HG03103 (cell line): ENCODE data around the gene CFAP100.
A peak's percentile ranks its signal among the peaks of the same experiment; 100 is the strongest.

ENCODE experiments used
- ATAC-seq: cut with Tn5 transposase; IDR thresholded peaks from one replicate; pipeline ENCODE4 v1.9.1; 2021; ENCODE audit warnings: low read depth; ENCODE audit not compliant: unreplicated experiment

Gene CFAP100

GRCh38 chr3:126475413-126476114 is 80.9 kb downstream of the CFAP100 start, which contains the start of gene ZXDC:
TSS of gene ZXDC (minus strand) at chr3:126475891. CDS start at chr3:126475865, 26 bp downstream.
- ATAC-seq = peak; percentile 72

DNA sequence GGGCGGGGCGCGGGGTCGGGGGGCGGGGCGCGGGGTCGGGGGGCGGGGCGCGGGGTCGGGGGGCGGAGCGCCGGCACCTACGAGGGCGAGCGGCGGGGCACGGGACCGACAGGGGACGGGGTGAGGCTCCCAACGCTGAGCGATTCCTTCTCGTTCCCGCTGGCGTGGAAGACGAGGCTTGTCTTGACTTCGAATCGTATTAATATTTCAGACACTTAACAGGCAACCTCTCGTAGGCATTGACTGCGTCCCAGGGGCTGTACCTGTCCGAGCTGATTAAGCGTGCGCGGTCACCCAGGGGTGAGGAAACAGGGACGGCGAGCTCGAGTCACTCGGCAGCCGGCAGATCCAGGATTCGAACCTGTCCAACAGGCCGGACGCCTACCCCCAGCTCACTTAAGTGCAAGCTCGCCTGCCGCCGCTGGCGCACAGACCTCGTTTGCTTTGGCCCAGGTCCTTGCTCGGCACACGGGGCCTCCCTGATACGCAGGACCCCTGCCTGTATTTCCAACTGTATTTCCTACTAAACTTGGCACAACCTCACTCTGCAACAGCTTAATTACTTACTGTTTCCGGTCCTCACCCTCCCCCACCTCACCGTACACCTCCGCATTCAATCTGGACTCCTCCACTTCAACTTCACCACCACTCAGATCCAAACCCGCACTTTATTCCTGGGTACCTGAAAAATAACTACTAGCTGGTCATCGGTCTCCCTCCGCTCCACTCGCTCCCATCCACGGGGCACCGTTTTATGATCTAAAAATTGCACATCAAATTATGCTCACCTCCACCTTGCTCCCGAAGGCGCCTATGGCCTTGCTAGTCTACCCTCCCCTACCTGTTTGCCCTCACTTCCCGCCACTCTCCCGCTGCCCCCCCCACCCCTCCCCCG is 81.7 kb downstream of the CFAP100 start:
- peak; percentile 24 for ATAC-seq

DNA sequence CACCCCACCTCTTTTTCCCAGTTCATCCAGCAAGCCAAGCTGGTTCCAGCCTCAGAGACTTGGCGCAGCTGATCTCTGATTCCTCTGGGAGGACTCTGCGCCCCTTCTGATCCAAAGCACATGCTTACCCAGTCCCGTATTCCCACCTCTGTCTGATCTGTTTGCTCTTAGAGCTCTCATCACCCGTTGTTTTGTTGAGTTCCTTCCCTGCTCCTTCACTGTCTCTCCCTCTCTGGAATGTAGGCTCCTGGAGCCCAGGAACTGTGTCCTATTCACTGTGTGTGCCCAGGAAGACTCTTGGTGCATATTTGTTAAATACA is 82.3 kb downstream of the CFAP100 start:
- ATAC-seq = no peak

DNA sequence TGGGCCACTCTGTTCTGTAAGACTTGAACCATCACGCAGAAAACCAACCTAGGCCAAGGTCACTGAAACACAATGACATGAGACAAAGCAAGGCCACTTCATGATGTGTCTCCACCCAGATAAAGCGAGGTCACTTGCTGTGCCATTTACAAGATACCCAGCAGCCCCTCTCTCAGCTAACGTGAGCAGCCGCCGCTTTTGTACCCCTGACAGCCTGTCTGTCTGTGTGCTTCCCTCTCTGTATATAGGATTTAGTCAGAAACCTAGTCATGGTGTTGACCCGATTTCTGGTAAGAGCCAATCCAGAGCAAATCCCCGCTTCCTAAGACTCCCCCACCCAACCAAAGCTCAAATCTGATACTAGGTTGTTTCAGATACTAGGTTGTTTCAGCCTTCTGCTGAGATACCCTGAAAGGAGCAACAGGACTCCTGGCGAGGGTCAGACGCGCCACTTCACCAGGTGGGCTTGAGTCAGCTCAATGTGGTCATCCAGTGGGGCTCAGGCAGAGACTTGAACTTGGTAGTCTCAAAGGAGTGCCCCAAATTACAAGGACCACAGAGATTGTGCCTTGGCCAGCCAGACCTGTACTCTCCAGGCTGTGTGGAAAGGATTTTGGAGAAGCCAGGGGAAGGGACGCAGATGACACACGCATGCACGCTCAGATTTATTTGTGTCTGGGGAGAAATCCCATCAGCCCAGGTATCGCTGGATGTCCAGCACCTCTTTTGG is 84.0 kb downstream of the CFAP100 start:
- ATAC-seq = no peak

- ATAC-seq = no peak
These were observed 84.9 kb downstream of the CFAP100 start for GRCh38 chr3:126479642-126480041.

- no peak for ATAC-seq
These were observed 85.5 kb downstream of the CFAP100 start for GRCh38 chr3:126480206-126480605.

- ATAC-seq = no peak
These were observed 86.2 kb downstream of the CFAP100 start for GRCh38 chr3:126480861-126481260.

GRCh38 chr3:126481808-126482502 is 87.2 kb downstream of the CFAP100 start:
- ATAC-seq = no peak

DNA sequence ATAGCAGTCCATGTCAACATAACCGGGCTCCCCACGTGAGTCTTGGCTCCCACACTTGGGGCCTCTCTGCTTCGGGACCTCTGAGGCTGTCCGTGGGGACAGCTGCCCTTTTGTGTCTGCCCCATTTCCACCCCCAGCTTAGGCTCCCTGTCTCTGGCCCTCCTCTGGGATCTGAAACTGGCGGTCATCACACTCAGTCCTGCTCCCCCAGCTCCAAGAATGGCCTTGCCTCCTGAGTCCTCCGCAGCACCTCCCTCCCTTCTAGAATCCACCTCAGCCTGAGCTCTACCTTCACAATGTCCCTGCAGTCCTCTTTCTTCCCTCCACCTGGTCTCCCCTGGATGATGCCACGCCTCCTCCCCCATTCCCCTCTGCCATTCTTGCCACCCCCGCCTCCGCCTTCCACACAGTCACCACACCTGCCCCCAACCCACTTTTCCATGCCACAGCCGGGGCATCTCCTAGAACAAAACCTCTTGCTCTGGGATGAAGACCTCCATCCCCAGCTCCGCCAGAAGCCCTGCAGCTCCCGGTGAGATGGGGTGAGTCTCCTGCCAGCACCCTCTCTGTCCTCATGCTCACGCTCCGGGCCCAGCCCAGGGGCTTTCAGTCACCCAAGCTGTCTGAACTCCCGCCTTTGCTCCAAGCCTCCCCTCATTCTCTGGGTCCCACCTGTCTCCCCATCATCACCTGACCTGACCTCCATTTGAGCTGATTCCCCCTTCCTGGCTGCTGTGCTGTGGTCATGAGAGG is 88.0 kb downstream of the CFAP100 start:
- ATAC-seq = no peak

GRCh38 chr3:126483321-126483761 is 88.6 kb downstream of the CFAP100 start:
- no peak for ATAC-seq

DNA sequence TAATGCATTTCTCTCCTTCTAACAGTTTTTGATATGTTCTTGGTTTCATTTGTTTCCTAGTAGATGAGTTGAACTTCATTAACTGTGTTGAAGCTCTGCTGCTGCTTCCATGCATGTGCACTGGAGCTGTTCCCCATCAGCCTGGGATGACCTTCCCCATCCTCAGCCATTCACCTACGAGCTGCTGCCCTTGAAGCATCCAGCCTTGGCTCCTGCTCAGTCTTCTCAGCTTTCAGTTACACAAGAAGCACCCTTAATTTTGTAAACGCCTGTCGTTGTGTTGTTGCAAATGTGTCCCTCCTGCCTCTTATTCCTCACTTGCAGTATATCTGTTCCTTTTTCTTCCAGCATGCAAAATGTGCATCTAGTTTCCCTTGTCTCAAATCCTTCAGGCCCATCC is 89.4 kb downstream of the CFAP100 start:
- no peak for ATAC-seq

- no peak for ATAC-seq
These were observed 90.0 kb downstream of the CFAP100 start for GRCh38 chr3:126484662-126485061.

DNA sequence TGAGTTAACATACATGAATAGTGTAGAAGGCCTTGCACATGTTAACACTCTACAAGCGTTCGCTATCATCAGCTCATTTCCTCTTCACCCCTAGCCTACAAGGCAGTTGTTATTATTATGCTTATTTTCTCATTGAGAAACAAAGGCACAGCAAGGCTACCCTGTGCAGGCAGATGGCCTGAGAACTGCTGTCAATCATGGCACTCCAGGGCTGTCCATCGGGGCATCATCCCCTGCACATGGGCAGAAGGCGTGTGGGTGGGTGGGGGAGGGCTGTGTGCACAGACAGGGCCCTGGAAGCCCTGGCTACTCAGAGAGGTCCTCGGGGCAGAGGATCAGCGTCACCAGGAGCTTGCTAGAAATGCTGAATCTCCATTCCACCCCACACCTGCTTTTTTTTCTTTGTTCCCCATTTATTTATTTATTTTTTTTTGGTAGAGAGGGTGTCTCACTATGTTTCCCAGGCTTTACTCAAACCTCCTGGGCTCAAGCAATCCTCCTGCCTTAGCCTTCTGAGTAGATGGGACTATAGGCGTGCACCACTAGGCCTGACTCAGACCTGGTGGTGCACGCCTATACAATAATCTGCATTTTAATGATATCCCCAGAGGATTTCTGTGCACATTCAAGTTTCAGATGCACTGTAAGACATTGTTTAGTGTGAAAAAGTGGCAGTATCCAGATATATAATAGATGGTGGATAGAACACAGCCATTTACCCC is 90.6 kb downstream of the CFAP100 start:
- no peak for ATAC-seq

DNA sequence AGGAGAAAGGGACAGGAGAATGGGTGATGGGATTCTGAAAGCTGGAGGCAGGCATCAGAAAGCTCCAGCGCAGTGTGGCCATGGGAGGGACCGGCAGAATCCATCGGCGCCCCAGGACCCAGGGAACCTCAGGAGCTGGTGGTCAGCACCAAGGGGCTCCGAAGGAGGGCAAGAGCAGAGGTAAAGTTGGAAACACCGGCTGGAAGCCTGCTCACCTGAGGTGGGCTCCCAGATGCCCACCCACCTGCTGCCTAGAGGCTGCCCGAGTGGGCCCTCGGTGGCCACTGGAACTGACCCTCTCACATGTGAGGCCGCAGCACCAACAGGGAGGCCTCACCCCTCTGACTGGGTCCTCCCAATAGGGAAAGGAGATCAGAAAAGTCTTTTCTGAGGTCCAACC is 91.2 kb downstream of the CFAP100 start:
- no peak for ATAC-seq
